NB4 (cell line): ENCODE measurements around the gene RGS6.

Experiments used
- MYC ChIP-seq: IDR thresholded peaks from 2 replicates; pipeline ENCODE4 v1.6.1; 2011; ENCODE audit warnings: low read depth, low read length
- POLR2A ChIP-seq: IDR thresholded peaks from 2 replicates; pipeline ENCODE4 v1.6.1; 2011; ENCODE audit warnings: mild to moderate bottlenecking; ENCODE audit not compliant: insufficient read length; ENCODE audit errors: extremely low read depth
- TF ChIP-seq, protein P1 (sequence below): IDR thresholded peaks from one replicate; pipeline ENCODE4 v1.5.1; 2012; ENCODE audit warnings: low read depth, low read length
- TF ChIP-seq, protein P2 (sequence below): IDR thresholded peaks from 2 replicates; pipeline ENCODE4 v1.6.1; 2011; ENCODE audit warnings: low read depth, low read length

DNA sequence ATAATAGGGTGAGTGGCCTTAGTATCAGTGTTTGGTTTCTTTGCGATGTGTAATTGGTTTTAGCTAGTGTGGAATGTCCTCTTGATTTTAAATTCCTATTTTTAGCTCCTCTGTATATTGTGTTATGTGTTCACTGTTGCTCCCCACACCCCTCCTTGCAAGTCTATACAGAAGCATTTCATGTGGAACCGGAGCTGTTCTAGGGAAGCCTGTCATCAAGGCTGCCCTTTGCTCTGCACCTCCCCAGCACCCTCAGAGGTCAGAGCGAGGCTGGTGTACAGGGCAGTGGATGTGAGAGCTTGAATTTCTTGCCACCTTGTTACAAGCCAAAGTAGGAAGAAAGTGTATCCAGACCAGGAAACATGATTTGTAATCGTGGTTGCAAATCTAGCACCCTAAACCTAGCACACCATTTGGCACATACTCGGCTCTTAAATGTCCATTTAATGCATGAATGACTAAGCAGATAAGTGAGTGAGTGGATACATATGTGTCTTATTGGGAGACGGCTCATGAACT, 376.8 kb downstream of the RGS6 start:
- TF ChIP-seq, protein P1, sequence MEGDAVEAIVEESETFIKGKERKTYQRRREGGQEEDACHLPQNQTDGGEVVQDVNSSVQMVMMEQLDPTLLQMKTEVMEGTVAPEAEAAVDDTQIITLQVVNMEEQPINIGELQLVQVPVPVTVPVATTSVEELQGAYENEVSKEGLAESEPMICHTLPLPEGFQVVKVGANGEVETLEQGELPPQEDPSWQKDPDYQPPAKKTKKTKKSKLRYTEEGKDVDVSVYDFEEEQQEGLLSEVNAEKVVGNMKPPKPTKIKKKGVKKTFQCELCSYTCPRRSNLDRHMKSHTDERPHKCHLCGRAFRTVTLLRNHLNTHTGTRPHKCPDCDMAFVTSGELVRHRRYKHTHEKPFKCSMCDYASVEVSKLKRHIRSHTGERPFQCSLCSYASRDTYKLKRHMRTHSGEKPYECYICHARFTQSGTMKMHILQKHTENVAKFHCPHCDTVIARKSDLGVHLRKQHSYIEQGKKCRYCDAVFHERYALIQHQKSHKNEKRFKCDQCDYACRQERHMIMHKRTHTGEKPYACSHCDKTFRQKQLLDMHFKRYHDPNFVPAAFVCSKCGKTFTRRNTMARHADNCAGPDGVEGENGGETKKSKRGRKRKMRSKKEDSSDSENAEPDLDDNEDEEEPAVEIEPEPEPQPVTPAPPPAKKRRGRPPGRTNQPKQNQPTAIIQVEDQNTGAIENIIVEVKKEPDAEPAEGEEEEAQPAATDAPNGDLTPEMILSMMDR: no peak
- TF ChIP-seq POLR2A (no peak), MYC (no peak)
- TF ChIP-seq, protein P2, sequence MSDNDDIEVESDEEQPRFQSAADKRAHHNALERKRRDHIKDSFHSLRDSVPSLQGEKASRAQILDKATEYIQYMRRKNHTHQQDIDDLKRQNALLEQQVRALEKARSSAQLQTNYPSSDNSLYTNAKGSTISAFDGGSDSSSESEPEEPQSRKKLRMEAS: no peak
